ENCODE results near the gene ANO1. TPM values are rescaled to one million over a fixed set of nuclear protein-coding genes. Genes with fewer than 3 reads are reported as not detected.
A peak's percentile ranks its signal among the peaks of the same experiment; 100 is the strongest.

ANO1 gene
- total and polyA plus RNA-seq, 2 donors (not counting 1 experiment from before 2014, with no cell fraction given) = not detected

GRCh38 chr11:70202920-70203750, 125.0 kb downstream of the ANO1 start, which contains the start of gene FADD:
TSS of gene FADD (plus strand) at chr11:70203296. CDS start at chr11:70203460, 164 bp downstream.
- H3K4me3 ChIP-seq (ENCODE audit: control extremely low read depth in 1 of 5, extremely low read depth in 1 of 5, insufficient read depth in 1 of 5, low read depth in 2 of 5, low read length in 4 of 5) = peak within 1 kb of the TSS; percentile 80 to 98 (median 96)
- WGBS (ENCODE audit: insufficient coverage) = under 1% methylated on average over 91 of the region's 91 CpGs
- peak within 1 kb of the TSS; percentile 92 for H2AFZ ChIP-seq (ENCODE audit: insufficient read depth, low read depth, low read length, poor library complexity, severe bottlenecking)
- no peaks in the 10 kb centered on the region for H3K27me3 ChIP-seq (replicated peaks in 1 of 4; ENCODE audit: control extremely low read depth in 1 of 4, control insufficient read depth in 3 of 4, insufficient read depth in 4 of 4, low read length in 3 of 4)
- ChIA-PET CTCF (interaction anchor here (0.6 kb wide), 1 partner anchor 70 kb away, joined by 3 read pairs; no protein-coding TSS in a partner anchor), POLR2A (no interaction called here)
- Mint-ChIP-seq H3K4me3 (peak within 1 kb of the TSS; percentile 93), H3K27ac (peak within 1 kb of the TSS; percentile 94), H3K27me3 (no peaks in the 10 kb centered on the region), H3K9me3 (ENCODE audit: insufficient read depth) (no peaks in the 10 kb centered on the region), H3K4me1 (peaks cover 31% of the 10 kb centered on the region)
- H3K36me3 ChIP-seq (replicated peaks in 1 of 2; ENCODE audit: control extremely low read depth in 1 of 2, control insufficient read depth in 1 of 2, extremely low read depth in 1 of 2, insufficient read depth in 2 of 2, low read length in 1 of 2) = peaks cover 0 to 35% of the 10 kb centered on the region in 2 experiments
- H3K9ac ChIP-seq (ENCODE audit: low read length) = peak within 1 kb of the TSS; percentile 96
- H3K79me2 ChIP-seq (ENCODE audit: control insufficient read depth, insufficient read depth, low read length) = peaks cover 47% of the 10 kb centered on the region
- DNase-seq = peak; percentile 95
- peak; percentile 78 for ATAC-seq (ENCODE audit: low read depth)
- no peak for TF ChIP-seq EZH2 (IDR thresholded peaks at IDR 0.05; ENCODE audit: borderline replicate concordance, insufficient read depth, low read depth, low read length, poor library complexity, severe bottlenecking)
- TF ChIP-seq CTCF (IDR thresholded peaks at IDR 0.05) = no peak
- peak within 1 kb of the TSS; percentile 92 for H3K4me2 ChIP-seq (replicated peaks; ENCODE audit: low read depth, low read length, poor library complexity, severe bottlenecking)
- H3K27ac ChIP-seq (ENCODE audit: low read length in 2 of 2) = peak within 1 kb of the TSS; percentile 49 to 84
- no peaks in the 10 kb centered on the region for H3K9me3 ChIP-seq (ENCODE audit: control extremely low read depth in 1 of 3, control insufficient read depth in 2 of 3, insufficient read depth in 1 of 3, low read length in 2 of 3)
- peaks cover 46% of the 10 kb centered on the region for H4K20me1 ChIP-seq (ENCODE audit: control insufficient read depth, insufficient read depth, low read length, poor library complexity, severe bottlenecking)
- peaks cover 18 to 26% of the 10 kb centered on the region in 2 donors for H3K4me1 ChIP-seq (ENCODE audit: control insufficient read depth in 2 of 2, insufficient read depth in 2 of 2, low read length in 2 of 2)
- intact Hi-C loops (cut with micrococcal nuclease) = loop anchor here (1.0 to 5.0 kb wide), 3 partner anchors 67 to 1249 kb away; partner anchors contain the start of genes LTO1, NADSYN1 and PPFIA1

Data from B cell (primary cell).